HG03095 (cell line): Measurements from ENCODE around the gene TFDP1.
"Not testable (repeated sequence)": the region's sequence is repeated elsewhere in the genome, so short reads cannot be mapped to it uniquely, and the experiment has no call there.

Source experiments
- ATAC-seq: cut with Tn5 transposase; IDR thresholded peaks from one replicate; pipeline ENCODE4 v1.9.1; 2021; ENCODE audit warnings: moderate library complexity; ENCODE audit not compliant: unreplicated experiment

Gene TFDP1

GRCh38 chr13:113550453-113550852 is 34.1 kb upstream of the TFDP1 start:
- ATAC-seq: no peak

DNA sequence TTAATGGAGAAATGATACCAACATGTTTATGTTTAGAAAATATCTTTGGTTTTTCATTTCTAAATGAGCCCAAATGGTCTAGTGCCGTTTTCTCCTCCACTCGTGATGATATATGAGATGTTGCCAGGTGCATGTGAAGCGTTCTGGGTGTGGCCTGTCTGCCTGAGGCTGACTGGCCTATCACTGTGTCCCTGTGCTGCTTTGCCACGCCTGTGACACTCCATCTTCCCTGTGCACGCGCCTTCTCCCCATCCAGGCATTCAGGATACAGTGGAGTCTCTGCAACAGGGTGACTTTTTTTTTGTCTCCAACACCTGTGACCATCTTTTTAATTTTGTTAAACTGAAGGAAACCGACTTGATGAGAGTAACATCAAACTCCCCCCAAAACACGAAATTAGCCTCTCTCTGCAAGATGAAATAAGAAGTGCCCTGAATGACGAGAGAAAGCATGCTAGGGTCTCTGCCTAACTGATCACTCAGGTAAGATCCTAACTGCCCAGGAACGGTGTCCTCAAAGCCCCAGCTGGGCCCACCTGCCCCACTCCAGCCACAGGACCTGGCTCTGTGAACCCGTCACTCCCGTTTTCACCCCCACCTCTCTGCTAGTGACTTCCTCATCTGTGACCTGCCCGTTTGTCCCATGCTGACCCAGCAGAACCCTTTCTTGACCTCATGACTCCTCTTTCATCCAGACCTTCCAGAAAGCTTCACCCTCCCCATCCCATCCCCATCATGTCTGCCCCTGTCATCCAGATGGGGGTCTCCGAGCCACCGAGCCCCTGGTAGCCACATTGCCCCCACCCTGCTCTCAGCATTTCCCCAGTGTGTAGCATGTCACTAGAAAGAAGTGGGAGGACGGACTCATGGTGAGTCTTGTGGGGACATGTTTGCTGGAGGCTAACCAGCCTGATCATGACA is 33.2 kb upstream of the TFDP1 start:
- no peak for ATAC-seq

GRCh38 chr13:113552079-113552478 is 32.5 kb upstream of the TFDP1 start:
- no peak for ATAC-seq

DNA sequence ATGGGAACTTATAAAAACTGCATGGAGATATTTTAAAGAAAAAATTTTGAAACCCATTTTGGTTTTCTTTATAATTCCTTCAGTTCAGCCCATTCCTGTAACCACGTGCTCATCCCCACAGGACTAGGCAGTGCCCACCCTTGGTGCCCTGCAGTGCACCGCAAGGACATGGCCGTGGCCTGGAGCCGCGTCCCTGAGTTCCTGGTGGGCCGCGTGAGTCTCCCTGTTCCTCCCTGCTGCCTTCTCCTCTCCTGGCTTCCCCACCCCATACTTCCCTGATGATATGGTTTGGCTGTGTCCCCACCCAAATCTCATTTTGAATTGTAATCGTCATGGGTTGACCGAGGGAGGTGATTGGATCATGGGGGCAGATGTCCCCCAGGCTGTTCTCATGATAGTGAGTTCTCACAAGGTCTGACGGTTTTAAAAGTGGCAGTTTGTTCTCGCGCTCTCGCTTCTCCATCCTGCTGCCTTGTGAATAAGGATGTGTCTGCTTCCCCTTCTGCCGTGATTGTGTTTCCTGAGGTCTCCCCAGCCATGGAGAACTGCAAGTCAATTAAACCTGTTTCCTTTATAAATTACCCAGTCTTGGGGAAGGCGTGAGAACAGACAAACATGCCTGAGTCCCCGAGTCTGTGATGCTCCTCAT is 31.6 kb upstream of the TFDP1 start:
- no peak for ATAC-seq

DNA sequence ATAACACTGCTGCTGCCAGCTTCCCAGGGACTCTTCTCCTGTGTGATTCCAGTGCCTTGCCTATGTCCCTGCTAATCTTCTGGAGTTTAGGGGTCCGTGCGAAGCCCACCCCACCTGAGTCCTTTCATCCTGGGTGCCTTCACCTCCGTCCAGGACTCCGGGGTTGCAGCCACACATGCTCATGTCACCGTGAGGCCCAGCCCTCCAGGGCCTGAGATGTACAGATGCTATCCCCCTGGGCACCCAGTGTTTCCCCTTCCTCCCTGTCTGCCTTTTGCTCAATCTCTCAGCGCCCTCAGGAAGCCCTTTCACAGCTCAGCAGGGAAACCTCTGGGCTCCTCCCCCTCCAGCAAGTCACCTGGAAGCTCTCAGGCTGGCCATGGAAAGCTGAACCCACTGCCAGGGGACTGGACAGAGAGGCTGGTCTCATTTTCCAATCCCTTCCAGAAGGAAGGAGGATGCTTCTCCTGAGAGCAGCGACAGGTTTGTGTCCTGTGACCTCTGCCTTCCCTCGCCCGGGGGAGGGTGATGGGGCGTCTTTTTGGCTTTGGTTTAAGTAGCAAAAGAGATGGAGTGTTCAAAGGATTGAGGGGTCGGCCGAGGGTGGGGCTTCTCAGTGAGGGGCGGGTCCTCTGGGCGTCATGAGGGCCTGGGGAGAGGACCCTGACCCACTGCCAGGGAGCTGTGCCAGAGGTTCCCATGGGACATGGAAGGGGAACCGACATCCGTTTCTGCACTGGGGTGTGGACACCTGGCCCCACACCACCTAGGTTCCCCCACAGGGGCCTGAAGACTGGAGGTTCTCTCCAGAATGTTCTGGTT is 30.8 kb upstream of the TFDP1 start:
- ATAC-seq: no peak

DNA sequence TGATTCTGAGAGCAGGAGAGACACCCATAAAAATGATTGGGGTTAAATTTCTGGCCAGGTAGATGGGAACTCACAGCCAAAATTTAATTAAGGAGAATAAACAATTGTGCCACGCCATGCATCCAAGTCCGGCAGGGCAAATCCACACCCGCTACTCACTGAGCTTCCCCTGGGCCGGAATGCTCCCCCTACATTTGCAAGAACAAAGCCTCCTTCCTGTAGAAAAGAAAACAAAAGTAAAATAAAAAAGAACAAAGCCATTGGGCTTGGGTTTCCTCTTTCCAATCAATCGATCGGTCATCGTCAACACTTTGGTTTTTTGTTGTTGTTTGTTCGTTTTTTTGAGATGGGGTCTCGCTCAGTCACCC is 30.2 kb upstream of the TFDP1 start:
- no peak for ATAC-seq

GRCh38 chr13:113555141-113555540 is 29.4 kb upstream of the TFDP1 start:
- no peak for ATAC-seq

GRCh38 chr13:113557013-113557412 is 27.5 kb upstream of the TFDP1 start:
- no peak for ATAC-seq

GRCh38 chr13:113558461-113558860 is 26.1 kb upstream of the TFDP1 start:
- no peak for ATAC-seq

DNA sequence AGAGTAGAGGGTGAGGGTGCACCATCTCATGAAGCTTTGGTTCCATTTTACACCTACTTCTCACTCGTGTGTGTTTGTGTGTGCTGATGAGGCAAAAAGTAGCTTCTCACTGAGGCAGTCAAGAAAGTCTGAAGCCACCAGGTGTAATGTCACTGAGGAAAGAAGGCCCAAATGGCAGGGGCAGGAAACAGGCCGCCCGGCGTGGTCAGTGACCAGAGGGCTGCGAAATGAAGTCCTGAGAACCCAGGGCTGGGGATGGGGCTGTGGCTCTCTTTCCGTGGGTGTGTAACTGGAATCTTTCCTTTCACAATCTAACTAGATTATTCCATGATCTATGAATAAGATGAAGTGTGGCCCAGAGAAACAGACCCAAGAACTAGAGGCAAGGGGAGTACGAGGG is 25.5 kb upstream of the TFDP1 start:
- no peak for ATAC-seq

GRCh38 chr13:113559901-113560644 is 24.5 kb upstream of the TFDP1 start:
- ATAC-seq: no peak

GRCh38 chr13:113560645-113561416 is 23.7 kb upstream of the TFDP1 start:
- ATAC-seq: no peak

- no peak for ATAC-seq
Measured at GRCh38 chr13:113561417-113562084, 23.0 kb upstream of the TFDP1 start.

GRCh38 chr13:113562085-113562749 is 22.3 kb upstream of the TFDP1 start:
- peak; percentile 60 for ATAC-seq

DNA sequence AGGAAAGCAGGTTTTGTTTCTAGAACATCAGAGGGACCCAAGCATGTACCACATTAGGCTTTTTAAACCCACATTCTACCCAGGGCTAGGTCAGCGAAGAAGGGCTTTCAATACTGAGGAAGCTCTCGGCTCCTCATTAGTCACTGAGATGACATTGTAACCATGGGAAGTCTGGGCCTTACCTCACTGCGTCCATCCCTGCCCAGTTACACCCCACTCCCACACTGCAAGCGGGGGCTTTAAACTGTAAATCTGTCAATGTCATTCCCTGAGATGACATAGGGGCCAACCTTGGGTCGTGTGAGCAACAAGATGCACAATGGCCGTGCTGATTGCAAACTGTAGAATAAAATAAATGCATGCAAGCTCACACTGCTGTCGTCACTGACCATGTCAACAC is 21.7 kb upstream of the TFDP1 start:
- ATAC-seq: no peak

GRCh38 chr13:113563511-113563910 is 21.0 kb upstream of the TFDP1 start:
- not testable (repeated sequence) for ATAC-seq

GRCh38 chr13:113564331-113565023 is 20.1 kb upstream of the TFDP1 start:
- no peak for ATAC-seq

GRCh38 chr13:113565526-113566226 is 18.9 kb upstream of the TFDP1 start:
- ATAC-seq: no peak
